Activated T-cell treated with anti-CD3 and anti-CD28 coated beads for 48 hours (primary cell): ENCODE measurements around the gene PWWP2B.

ENCODE experiments used
- DNase-seq: peaks from one replicate; pipeline ENCODE4 v3.0.0-alpha.2; 2020; ENCODE audit warnings: low read depth

The PWWP2B gene

GRCh38 chr10:132408367-132408781, 11.4 kb downstream of the PWWP2B start:
- DNase-seq: no peak

- DNase-seq: no peak
Observed at GRCh38 chr10:132408823-132409666, 12.0 kb downstream of the PWWP2B start.

GRCh38 chr10:132409667-132410028, 12.6 kb downstream of the PWWP2B start:
- no peak for DNase-seq

GRCh38 chr10:132410056-132410778, 13.2 kb downstream of the PWWP2B start:
- DNase-seq: no peak

- DNase-seq: no peak
Observed at GRCh38 chr10:132410779-132411532, 14.0 kb downstream of the PWWP2B start.

- no peak for DNase-seq
Observed at GRCh38 chr10:132411561-132412253, 14.7 kb downstream of the PWWP2B start.

- DNase-seq: no peak
Observed at GRCh38 chr10:132412316-132413192, 15.6 kb downstream of the PWWP2B start.

- no peak for DNase-seq
Observed at GRCh38 chr10:132413226-132414205, 16.5 kb downstream of the PWWP2B start.

GRCh38 chr10:132414402-132415016, 17.5 kb downstream of the PWWP2B start:
- DNase-seq: no peak

GRCh38 chr10:132415255-132415654, 18.3 kb downstream of the PWWP2B start:
- no peak for DNase-seq

- no peak for DNase-seq
Observed at GRCh38 chr10:132415956-132416355, 19.0 kb downstream of the PWWP2B start.

GRCh38 chr10:132416566-132417256, 19.7 kb downstream of the PWWP2B start:
- DNase-seq: no peak

- no peak for DNase-seq
Observed at GRCh38 chr10:132417257-132417910, 20.4 kb downstream of the PWWP2B start.

- no peak for DNase-seq
Observed at GRCh38 chr10:132417957-132418441, 21.0 kb downstream of the PWWP2B start.

GRCh38 chr10:132418527-132419416, 21.8 kb downstream of the PWWP2B start:
- no peak for DNase-seq

GRCh38 chr10:132419538-132420468, 22.8 kb downstream of the PWWP2B start:
- DNase-seq: no peak
